K562 (cell line): ENCODE data around the gene TTC28. TPM values are rescaled to one million over a fixed set of nuclear protein-coding genes. Genes with fewer than 3 reads are reported as not detected.

Experiments used
- ATAC-seq: fragments of 200-7000 bp; cut with Tn5 transposase; 3 replicates; pipeline ENCODE4 v1.9.1; 2020; ENCODE audit warnings: moderate library complexity
- BruUV-seq: library from RNA; stranded (reverse); fragments of 400-500 nt; replicated peaks from 2 replicates; lab custom pipeline; 2021; lab: Mats Ljungman, UMichigan
- CTCF ChIA-PET: fragments of 300-600 bp; formaldehyde crosslinking; extraction: SDS; loops from one replicate; lab custom pipeline; 2021; ENCODE audit warnings: low intra/inter-chr PET ratio; lab: Yijun Ruan, JAX
- POLR2A ChIA-PET: fragments of 300-600, 350-650 bp; sonication (Branson Sonifier 250); formaldehyde crosslinking; extraction: SDS; loops from one replicate; lab custom pipeline; 2021; ENCODE audit warnings: antibody characterized with exemption, inconsistent platforms; lab: Yijun Ruan, JAX
- DNase-seq, 4 experiments: peaks; one replicate each; pipeline versions ENCODE4 v3.0.0 to v3.0.0-alpha.2; 2011 to 2018; ENCODE audit warnings: low spot score in 3 of 4, mixed read lengths in 3 of 4; ENCODE audit errors: extremely low read depth in 1 of 4
- FAIRE-seq: peaks from 2 replicates; lab custom pipeline; 2011; peaks lifted over from hg19 to GRCh38; lab: Jason Lieb, UNC
- H2AFZ ChIP-seq: 2 replicates; pipeline ENCODE4 v1.6.0; 2011; ENCODE audit warnings: low read depth, low read length, control low read depth, inconsistent platforms
- H3K27ac ChIP-seq: fragments of 200-600 bp; 3 replicates; pipeline ENCODE4 v1.8.0; 2011; ENCODE audit warnings: low read depth, mild to moderate bottlenecking, control low read depth, inconsistent platforms, low read length, moderate library complexity, mixed read lengths; ENCODE audit errors: extremely low read depth
- H3K27me3 ChIP-seq, 2 experiments: fragments of 300-600 bp in 1 of 2; 2 replicates in 1 of 2; 3 replicates in 1 of 2; pipeline versions ENCODE4 v1.6.0 to v1.8.0; 2011; ENCODE audit warnings: inconsistent platforms in 2 of 2, low read length in 2 of 2, mild to moderate bottlenecking in 1 of 2, mixed read lengths in 1 of 2, moderate library complexity in 1 of 2; ENCODE audit not compliant: control insufficient read depth in 2 of 2, insufficient read depth in 2 of 2
- H3K36me3 ChIP-seq: fragments of 300-600 bp; 3 replicates; pipeline ENCODE4 v1.8.0; 2011; ENCODE audit warnings: mild to moderate bottlenecking, low read length, inconsistent platforms; ENCODE audit not compliant: control insufficient read depth, insufficient read depth
- H3K4me1 ChIP-seq, 2 experiments: fragments of 200-600 bp in 1 of 2; replicated peaks in 1 of 2; 2 replicates in 1 of 2; 3 replicates in 1 of 2; pipeline versions ENCODE4 v1.5.1 to v1.8.0; 2011; ENCODE audit warnings: inconsistent platforms in 2 of 2, low read length in 2 of 2, mild to moderate bottlenecking in 1 of 2, mixed read lengths in 1 of 2, moderate library complexity in 1 of 2; ENCODE audit not compliant: control insufficient read depth in 2 of 2, insufficient read depth in 2 of 2
- H3K4me2 ChIP-seq: 2 replicates; pipeline ENCODE4 v1.6.1; 2011; ENCODE audit warnings: low read length, control low read depth, inconsistent platforms, mixed read lengths; ENCODE audit not compliant: insufficient read depth
- H3K4me3 ChIP-seq: fragments of 200-600 bp; sonication (generic), shearing (Covaris generic); 2 replicates; pipeline ENCODE4 v1.5.1; 2016; ENCODE audit warnings: control low read depth, inconsistent platforms
- H3K79me2 ChIP-seq: fragments of 200-600 bp; 3 replicates; pipeline ENCODE4 v1.8.0; 2011; ENCODE audit warnings: low read length, inconsistent platforms; ENCODE audit not compliant: control insufficient read depth, insufficient read depth
- H3K9ac ChIP-seq, 2 experiments: 2 replicates each; pipeline versions ENCODE4 v1.6.0 to v1.6.1; 2011; ENCODE audit warnings: low read depth in 2 of 2, low read length in 2 of 2, control low read depth in 1 of 2, inconsistent platforms in 1 of 2, mild to moderate bottlenecking in 1 of 2, mixed read lengths in 1 of 2; ENCODE audit not compliant: insufficient read depth in 1 of 2
- H3K9me1 ChIP-seq: one replicate; pipeline ENCODE4 v1.6.0; 2011; ENCODE audit warnings: inconsistent platforms, mild to moderate bottlenecking, low read length, moderate library complexity; ENCODE audit not compliant: control insufficient read depth, insufficient read depth
- H3K9me3 ChIP-seq: replicated peaks from 2 replicates; pipeline ENCODE4 v1.5.1; 2011; ENCODE audit warnings: low read depth, low read length, inconsistent platforms; ENCODE audit not compliant: control insufficient read depth, insufficient read depth
- H4K20me1 ChIP-seq: replicated peaks from 2 replicates; pipeline ENCODE4 v1.6.1; 2011; ENCODE audit warnings: low read length, inconsistent platforms, mixed read lengths; ENCODE audit not compliant: control insufficient read depth, insufficient read depth
- ARID3A ChIP-seq: IDR thresholded peaks from 2 replicates; pipeline ENCODE4 v1.6.1; 2012; ENCODE audit warnings: low read depth, low read length, improper control_type of control experiment, borderline replicate concordance
- RBM25 ChIP-seq: fragments of 200-400 bp; formaldehyde crosslinking; IDR thresholded peaks from 2 replicates; pipeline ENCODE4 v1.6.1; 2018; ENCODE audit warnings: low read length, low read depth, moderate library complexity; ENCODE audit not compliant: severe bottlenecking
- SETDB1 ChIP-seq: IDR thresholded peaks from one replicate; pipeline ENCODE4 v1.6.1; 2012; ENCODE audit warnings: low read length, control low read depth, inconsistent platforms
- STAG1 ChIP-seq: sonication (generic); formaldehyde crosslinking; IDR thresholded peaks from 2 replicates; pipeline ENCODE4 v1.5.0; 2020; ENCODE audit warnings: missing genetic modification reagents, borderline replicate concordance
- ZNF668 ChIP-seq: fragments of 250-450 bp; sonication (Bioruptor Pico); IDR thresholded peaks from 2 replicates; pipeline ENCODE4 v1.8.0; 2022; ENCODE audit warnings: mild to moderate bottlenecking, inconsistent platforms
- in situ Hi-C: fragments of 300-500 bp; cut with MboI; formaldehyde crosslinking; loops from 4 replicates; pipeline ENCODE4 v1.15.0; 2018; ENCODE audit warnings: inconsistent platforms, mixed read lengths
- intact Hi-C: fragments of 100-400 bp; cut with micrococcal nuclease; formaldehyde crosslinking; loops from 2 replicates; pipeline ENCODE4 v1.14.2; 2022
- polyA plus RNA-seq, 8 experiments: library from polyadenylated mRNA; depleted of rRNA in 4 of 8; stranded (reverse) in 5 of 8; unstranded in 3 of 8; fragments of >200 nt; fragmentation: Nextera tagmentation in 2 of 8; fragmentation: Illumina TruSeq in 1 of 8; extraction: Ambion mirVana in 2 of 8; extraction: Trizol in 1 of 8; gene quantifications; 2 replicates each; pipeline versions ENCODE4 v1.2.1 to v1.2.3, GENCODE V29; 2011 to 2014; ENCODE audit warnings: inconsistent platforms in 1 of 8, missing spikeins in 1 of 8
- total RNA-seq, 7 experiments: library from RNA; depleted of rRNA in 6 of 7; stranded (reverse); fragments of >200 nt in 6 of 7; fragmentation: Illumina TruSeq in 2 of 7; extraction: Trizol in 2 of 7; gene quantifications; 2 replicates each; pipeline versions ENCODE4 v1.2.1 to v1.2.3, GENCODE V29; 2011 to 2021; ENCODE audit warnings: low replicate concordance in 1 of 7

TTC28 gene
- total and polyA plus RNA-seq, 9 of the 15 experiments (the other 6 are each of a cell fraction or from before 2014, with no cell fraction given): 0.22 to 10.7 (median 3.1) TPM

- TF ChIP-seq ARID3A (no peak), STAG1 (CRISPR knock-in tag) (no peak), SETDB1 (no peak)
Measured at GRCh38 chr22:28480000-28480715, 199.5 kb downstream of the TTC28 start (continued).

GRCh38 chr22:28478564-28478963, 201.1 kb downstream of the TTC28 start:
- CTCF ChIA-PET: no interaction called here
- intact Hi-C loops: no loop called here
- Histone ChIP-seq H3K4me1 (no peaks in the 10 kb centered on the region), H3K27ac (no peak overlapping the region), H4K20me1 (no peaks in the 10 kb centered on the region), H3K9ac (no peak overlapping the region), H3K27me3 (no peaks in the 10 kb centered on the region), H3K4me3 (no peak overlapping the region), H3K79me2 (no peaks in the 10 kb centered on the region; the same call in 2 of the 3 replicates), H3K9me1 (no peaks in the 10 kb centered on the region), H3K9me3 (no peaks in the 10 kb centered on the region), H3K36me3 (no peaks in the 10 kb centered on the region), H2AFZ (no peak overlapping the region), H3K4me2 (no peak overlapping the region)
- BruUV-seq: no TSS peak
- DNase-seq (no peak), ATAC-seq (no peak), FAIRE-seq (peak; percentile 23)
- in situ Hi-C loops: no loop called here
- POLR2A ChIA-PET: no interaction called here
- TF ChIP-seq RBM25 (peak; percentile 87), ZNF668 (CRISPR knock-in tag) (no peak)
